Left ventricle myocardium inferior (tissue), 1 donor: ENCODE results near the gene MITF. TPM values are rescaled to one million over a fixed set of nuclear protein-coding genes. Genes with fewer than 3 reads are reported as not detected.

Experiments
- DNase-seq: peaks from one replicate; pipeline ENCODE4 v3.0.0-alpha.2; 2020
- H3K27ac ChIP-seq: fragments of 200-600 bp; replicated peaks from 2 replicates; pipeline ENCODE4 v1.8.0; 2021
- H3K27me3 ChIP-seq: fragments of 200-600 bp; 2 replicates; pipeline ENCODE4 v1.8.0; 2021; ENCODE audit warnings: low read depth
- H3K36me3 ChIP-seq: fragments of 200-600 bp; 2 replicates; pipeline ENCODE4 v1.8.0; 2021
- H3K4me1 ChIP-seq: fragments of 200-600 bp; 2 replicates; pipeline ENCODE4 v1.8.0; 2021
- H3K4me3 ChIP-seq: fragments of 200-600 bp; 2 replicates; pipeline ENCODE4 v1.8.0; 2021; ENCODE audit warnings: mild to moderate bottlenecking, moderate library complexity
- H3K9me3 ChIP-seq: fragments of 200-600 bp; replicated peaks from 2 replicates; pipeline ENCODE4 v1.8.0; 2021
- CTCF ChIP-seq: fragments of 200-600 bp; IDR thresholded peaks from 2 replicates; pipeline ENCODE4 v1.8.0; 2021; ENCODE audit warnings: antibody characterized with exemption, mild to moderate bottlenecking, borderline replicate concordance
- intact Hi-C: fragments of 100-400 bp; cut with micrococcal nuclease; formaldehyde crosslinking; loops from one replicate; pipeline ENCODE4 v1.11.0; 2022
- long read RNA-seq: library from polyadenylated mRNA; unstranded; transcript quantifications from one replicate; pipeline ENCODE4 v2.0.0, GENCODE V29; 2021
- total RNA-seq: library from RNA; stranded (reverse); fragmentation: NEBNext Ultra II Directional; extraction: Animal tissue kit (Norgen Biotek cat#: 25700); gene quantifications from one replicate; pipeline ENCODE4 v1.2.1, GENCODE V29; 2021
- donor health status: DM: no; HTN: yes; CAD: no; lungs with severe emphysema.

Gene MITF
- total RNA-seq = 81.9 TPM
- long read RNA-seq, full-length matches to known transcripts = 83 of 197 reads
- long read RNA-seq, partial matches to known transcripts = 72 of 197 reads
- long read RNA-seq, other reads (novel, unspliced or antisense) = 42 of 197 reads

- no peak for TF ChIP-seq CTCF
- peak within 1 kb of the TSS; percentile 92 for H3K4me3 ChIP-seq
- intact Hi-C loops = no loop called here
- H3K4me1 ChIP-seq = peaks cover 64% of the 10 kb centered on the region
- H3K9me3 ChIP-seq = no peaks in the 10 kb centered on the region
- peak within 1 kb of the TSS; percentile 94 for H3K27ac ChIP-seq
- H3K27me3 ChIP-seq = no peaks in the 10 kb centered on the region
- H3K36me3 ChIP-seq = no peaks in the 10 kb centered on the region
- DNase-seq = peak; percentile 94
These were observed at the start of gene MITF for GRCh38 chr3:69739204-69740102. TSS of gene MITF (plus strand) at chr3:69739464. CDS start at chr3:69739598, 134 bp downstream.

GRCh38 chr3:69691860-69692259, 47.4 kb upstream of the MITF start:
- H3K4me3 ChIP-seq = no peak overlapping the region
- H3K9me3 ChIP-seq = no peaks in the 10 kb centered on the region
- H3K4me1 ChIP-seq = peaks cover 8% of the 10 kb centered on the region
- no peak for TF ChIP-seq CTCF
- intact Hi-C loops = loop anchor here (5.0 kb wide), 3 partner anchors 100 to 255 kb away; no protein-coding TSS in a partner anchor
- DNase-seq = no peak
- peaks cover 9% of the 10 kb centered on the region for H3K27me3 ChIP-seq
- no peaks in the 10 kb centered on the region for H3K36me3 ChIP-seq
- H3K27ac ChIP-seq = no peak overlapping the region

GRCh38 chr3:69692761-69693160, 46.5 kb upstream of the MITF start:
- no peaks in the 10 kb centered on the region for H3K36me3 ChIP-seq
- H3K27me3 ChIP-seq = peaks cover 9% of the 10 kb centered on the region
- H3K4me3 ChIP-seq = no peak overlapping the region
- H3K9me3 ChIP-seq = no peaks in the 10 kb centered on the region
- no peak overlapping the region for H3K27ac ChIP-seq
- intact Hi-C loops = loop anchor here (5.0 kb wide), 3 partner anchors 100 to 255 kb away; no protein-coding TSS in a partner anchor
- no peak for TF ChIP-seq CTCF
- peaks cover 8% of the 10 kb centered on the region for H3K4me1 ChIP-seq
- no peak for DNase-seq

- no peak for TF ChIP-seq CTCF
- H3K27me3 ChIP-seq = no peaks in the 10 kb centered on the region
- peaks cover 8% of the 10 kb centered on the region for H3K4me1 ChIP-seq
- intact Hi-C loops = no loop called here
- no peak overlapping the region for H3K27ac ChIP-seq
- peaks cover 4% of the 10 kb centered on the region for H3K9me3 ChIP-seq
- H3K36me3 ChIP-seq = no peaks in the 10 kb centered on the region
- no peak overlapping the region for H3K4me3 ChIP-seq
- no peak for DNase-seq
These were observed 43.8 kb upstream of the MITF start for GRCh38 chr3:69695443-69695842.

- no peak for DNase-seq
- no peak for TF ChIP-seq CTCF
- Histone ChIP-seq H3K4me3 (no peak overlapping the region), H3K9me3 (peaks cover 9% of the 10 kb centered on the region), H3K27ac (no peak overlapping the region), H3K27me3 (no peaks in the 10 kb centered on the region), H3K36me3 (no peaks in the 10 kb centered on the region), H3K4me1 (peaks cover 4% of the 10 kb centered on the region)
- intact Hi-C loops = no loop called here
These were observed 43.3 kb upstream of the MITF start for GRCh38 chr3:69695933-69696332.
